ENCODE results near the gene NEMP2.

NEMP2 gene

DNA sequence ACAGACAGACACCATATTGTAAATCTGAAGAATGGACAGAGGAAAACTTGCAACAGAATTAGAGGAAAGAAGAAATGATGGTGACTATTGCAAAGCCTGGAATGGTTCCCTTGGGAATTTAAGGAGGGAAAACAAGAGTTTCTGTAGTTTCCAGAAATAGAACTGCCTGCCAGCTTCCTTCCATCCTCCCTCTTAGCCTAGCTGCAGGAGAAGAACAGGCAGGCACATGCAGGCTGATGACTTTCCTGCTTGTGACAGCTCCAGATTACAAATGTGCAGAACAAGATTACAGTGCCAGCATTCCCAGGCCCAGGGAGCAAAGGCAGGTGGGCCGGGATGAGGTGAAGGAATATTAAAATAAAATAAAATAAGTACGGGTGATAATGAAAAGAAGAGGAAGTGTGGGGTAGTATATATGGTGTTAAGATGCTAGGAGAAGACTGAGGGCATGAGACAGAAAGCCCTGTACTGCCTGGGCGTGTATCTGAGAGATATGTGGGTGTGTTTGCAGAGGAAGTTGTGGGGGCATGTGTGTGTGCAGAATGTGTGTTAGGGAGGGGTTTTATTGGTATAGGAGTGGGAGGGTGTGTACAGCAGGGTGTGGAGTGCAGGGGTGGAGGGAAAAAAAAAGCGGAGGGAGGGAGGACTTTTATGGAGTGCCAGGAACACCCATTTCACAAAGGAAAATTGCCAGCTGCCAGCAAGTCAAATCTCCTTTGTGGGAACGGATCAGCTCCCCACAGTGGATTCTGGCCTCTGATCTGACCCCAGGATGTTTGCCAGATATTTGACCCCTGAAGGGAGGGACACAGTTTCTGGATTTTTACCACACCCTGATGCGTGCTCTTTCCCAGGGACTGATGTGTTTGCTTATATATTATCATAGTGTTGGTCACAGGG lies 43.9 kb upstream of the NEMP2 start:
- Histone ChIP-seq H4K20me1 (ENCODE audit: control insufficient read depth, insufficient read depth, low read depth, low read length) (no peaks in the 10 kb centered on the region), H3K27ac (ENCODE audit: low read depth, low read length) (no peak overlapping the region), H3F3A (ENCODE audit: control insufficient read depth, insufficient read depth) (no peaks in the 10 kb centered on the region), H3K36me3 (ENCODE audit: control insufficient read depth, low read length) (no peaks in the 10 kb centered on the region), H3K79me2 (ENCODE audit: control insufficient read depth, low read length) (no peaks in the 10 kb centered on the region), H3K9me3 (ENCODE audit: control insufficient read depth, insufficient read depth, low read length) (no peaks in the 10 kb centered on the region), H3K4me3 (ENCODE audit: low read length) (no peak overlapping the region), H3K4me2 (ENCODE audit: low read length) (no peak overlapping the region), H3K27me3 (ENCODE audit: control insufficient read depth, low read length) (no peaks in the 10 kb centered on the region), H3K9me2 (replicated peaks; ENCODE audit: control insufficient read depth, low read length) (no peaks in the 10 kb centered on the region), H3K4me1 (ENCODE audit: control insufficient read depth, low read length) (no peaks in the 10 kb centered on the region)
- TF ChIP-seq EZH2phosphoT487 (IDR thresholded peaks at IDR 0.05; ENCODE audit: borderline replicate concordance, low read length): no peak
- TF ChIP-seq, protein P1, sequence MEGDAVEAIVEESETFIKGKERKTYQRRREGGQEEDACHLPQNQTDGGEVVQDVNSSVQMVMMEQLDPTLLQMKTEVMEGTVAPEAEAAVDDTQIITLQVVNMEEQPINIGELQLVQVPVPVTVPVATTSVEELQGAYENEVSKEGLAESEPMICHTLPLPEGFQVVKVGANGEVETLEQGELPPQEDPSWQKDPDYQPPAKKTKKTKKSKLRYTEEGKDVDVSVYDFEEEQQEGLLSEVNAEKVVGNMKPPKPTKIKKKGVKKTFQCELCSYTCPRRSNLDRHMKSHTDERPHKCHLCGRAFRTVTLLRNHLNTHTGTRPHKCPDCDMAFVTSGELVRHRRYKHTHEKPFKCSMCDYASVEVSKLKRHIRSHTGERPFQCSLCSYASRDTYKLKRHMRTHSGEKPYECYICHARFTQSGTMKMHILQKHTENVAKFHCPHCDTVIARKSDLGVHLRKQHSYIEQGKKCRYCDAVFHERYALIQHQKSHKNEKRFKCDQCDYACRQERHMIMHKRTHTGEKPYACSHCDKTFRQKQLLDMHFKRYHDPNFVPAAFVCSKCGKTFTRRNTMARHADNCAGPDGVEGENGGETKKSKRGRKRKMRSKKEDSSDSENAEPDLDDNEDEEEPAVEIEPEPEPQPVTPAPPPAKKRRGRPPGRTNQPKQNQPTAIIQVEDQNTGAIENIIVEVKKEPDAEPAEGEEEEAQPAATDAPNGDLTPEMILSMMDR (IDR thresholded peaks at IDR 0.05; ENCODE audit: low read depth, low read length, poor library complexity, severe bottlenecking): no peak

DNA sequence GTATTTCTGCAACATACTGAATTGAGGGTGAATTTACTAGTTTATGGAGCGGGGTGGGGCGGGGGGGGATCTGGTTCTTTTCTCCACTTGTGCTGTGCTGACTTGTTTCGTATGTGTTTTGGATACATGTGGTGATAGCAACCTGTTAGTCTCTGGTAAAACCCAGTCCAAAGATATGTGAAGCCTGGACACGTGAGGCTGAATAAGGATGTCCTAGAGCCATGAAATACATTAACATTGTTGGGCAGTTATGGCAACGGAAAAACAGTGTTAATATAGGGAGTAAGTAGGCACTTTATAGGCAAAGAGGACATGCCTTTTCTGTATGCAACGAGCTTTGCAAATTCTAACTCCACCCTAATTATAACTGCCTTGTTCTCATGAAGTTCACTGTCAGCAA lies 42.1 kb upstream of the NEMP2 start:
- Histone ChIP-seq H3K4me3 (ENCODE audit: low read length) (no peak overlapping the region), H3K4me2 (ENCODE audit: low read length) (no peak overlapping the region), H3K79me2 (ENCODE audit: control insufficient read depth, low read length) (no peaks in the 10 kb centered on the region), H3K9me2 (replicated peaks; ENCODE audit: control insufficient read depth, low read length) (no peaks in the 10 kb centered on the region), H3K36me3 (ENCODE audit: control insufficient read depth, low read length) (no peaks in the 10 kb centered on the region), H4K20me1 (ENCODE audit: control insufficient read depth, insufficient read depth, low read depth, low read length) (no peaks in the 10 kb centered on the region), H3F3A (ENCODE audit: control insufficient read depth, insufficient read depth) (no peaks in the 10 kb centered on the region), H3K4me1 (ENCODE audit: control insufficient read depth, low read length) (no peaks in the 10 kb centered on the region), H3K9me3 (ENCODE audit: control insufficient read depth, insufficient read depth, low read length) (no peaks in the 10 kb centered on the region), H3K27ac (ENCODE audit: low read depth, low read length) (no peak overlapping the region), H3K27me3 (ENCODE audit: control insufficient read depth, low read length) (no peaks in the 10 kb centered on the region)
- TF ChIP-seq, protein P1 (IDR thresholded peaks at IDR 0.05; ENCODE audit: low read depth, low read length, poor library complexity, severe bottlenecking): no peak
- no peak for TF ChIP-seq EZH2phosphoT487 (IDR thresholded peaks at IDR 0.05; ENCODE audit: borderline replicate concordance, low read length)

DNA sequence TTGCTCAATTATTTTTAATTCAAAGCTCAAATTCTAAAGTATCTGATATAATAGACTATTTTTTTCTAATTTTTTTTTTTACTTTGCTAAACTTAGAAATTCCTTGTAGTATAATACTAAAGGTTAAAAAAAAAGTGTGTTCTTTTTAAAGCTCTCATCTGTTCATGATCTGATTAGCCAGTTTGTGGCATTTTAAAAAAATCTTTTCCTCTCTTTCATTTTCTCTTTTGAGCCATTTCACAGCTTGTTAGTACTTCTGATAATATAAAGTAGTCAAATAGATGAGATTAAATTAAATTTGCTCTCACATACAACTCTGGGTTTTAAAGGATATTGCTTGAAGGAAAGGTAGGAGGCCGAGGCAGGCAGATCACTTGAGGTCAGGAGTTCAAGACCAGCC lies 40.7 kb upstream of the NEMP2 start:
- no peaks in the 10 kb centered on the region for H3K79me2 ChIP-seq (ENCODE audit: control insufficient read depth, low read length)
- no peaks in the 10 kb centered on the region for H3K9me3 ChIP-seq (ENCODE audit: control insufficient read depth, insufficient read depth, low read length)
- H3K27ac ChIP-seq (ENCODE audit: low read depth, low read length): no peak overlapping the region
- TF ChIP-seq, protein P1 (IDR thresholded peaks at IDR 0.05; ENCODE audit: low read depth, low read length, poor library complexity, severe bottlenecking): no peak
- TF ChIP-seq EZH2phosphoT487 (IDR thresholded peaks at IDR 0.05; ENCODE audit: borderline replicate concordance, low read length): no peak
- no peaks in the 10 kb centered on the region for H3F3A ChIP-seq (ENCODE audit: control insufficient read depth, insufficient read depth)
- H3K36me3 ChIP-seq (ENCODE audit: control insufficient read depth, low read length): no peaks in the 10 kb centered on the region
- H3K4me3 ChIP-seq (ENCODE audit: low read length): no peak overlapping the region
- no peaks in the 10 kb centered on the region for H4K20me1 ChIP-seq (ENCODE audit: control insufficient read depth, insufficient read depth, low read depth, low read length)
- no peak overlapping the region for H3K4me2 ChIP-seq (ENCODE audit: low read length)
- no peaks in the 10 kb centered on the region for H3K9me2 ChIP-seq (replicated peaks; ENCODE audit: control insufficient read depth, low read length)
- no peaks in the 10 kb centered on the region for H3K27me3 ChIP-seq (ENCODE audit: control insufficient read depth, low read length)
- H3K4me1 ChIP-seq (ENCODE audit: control insufficient read depth, low read length): no peaks in the 10 kb centered on the region

All from DOHH2 (cell line).